Endothelial cell (in vitro differentiated cells): ENCODE measurements around the gene LRIG1. TPM values are rescaled to one million over a fixed set of nuclear protein-coding genes. Genes with fewer than 3 reads are reported as not detected.

ENCODE experiments used
- DNase-seq: peaks from one replicate; pipeline ENCODE4 v3.0.0; 2021; ENCODE audit warnings: low spot score
- H3K27ac Mint-ChIP-seq: one replicate; pipeline ENCODE4 v1.8.0; 2021; ENCODE audit warnings: mixed read lengths, inconsistent platforms; ENCODE audit not compliant: unreplicated experiment
- H3K27me3 Mint-ChIP-seq: one replicate; pipeline ENCODE4 v1.8.0; 2021; ENCODE audit warnings: mild to moderate bottlenecking, moderate library complexity, mixed read lengths, inconsistent platforms; ENCODE audit not compliant: unreplicated experiment
- H3K36me3 Mint-ChIP-seq: one replicate; pipeline ENCODE4 v1.8.0; 2021; ENCODE audit warnings: mild to moderate bottlenecking, low read depth, mixed read lengths, inconsistent platforms; ENCODE audit not compliant: unreplicated experiment
- H3K4me1 Mint-ChIP-seq: one replicate; pipeline ENCODE4 v1.8.0; 2021; ENCODE audit warnings: mild to moderate bottlenecking, mixed read lengths, inconsistent platforms; ENCODE audit not compliant: unreplicated experiment
- H3K4me3 Mint-ChIP-seq: one replicate; pipeline ENCODE4 v1.8.0; 2021; ENCODE audit warnings: mild to moderate bottlenecking, mixed read lengths, inconsistent platforms; ENCODE audit not compliant: unreplicated experiment
- H3K9me3 Mint-ChIP-seq: one replicate; pipeline ENCODE4 v1.8.0; 2021; ENCODE audit warnings: mixed read lengths, inconsistent platforms; ENCODE audit not compliant: unreplicated experiment
- total RNA-seq: library from RNA; stranded (reverse); fragmentation: NEBNext Ultra II Directional; extraction: Animal tissue kit (Norgen Biotek cat#: 25700); gene quantifications from one replicate; pipeline ENCODE4 v1.2.1, GENCODE V29; 2021; ENCODE audit not compliant: unreplicated experiment
- TF ChIP-seq, protein P1 (sequence below): fragments of 200-600 bp; sonication (generic); IDR thresholded peaks from one replicate; pipeline ENCODE4 v1.5.0; 2021; ENCODE audit warnings: antibody characterized with exemption; ENCODE audit not compliant: unreplicated experiment

LRIG1 gene
- total RNA-seq, 1 donor from 2014 or later: 25.1 TPM

DNA sequence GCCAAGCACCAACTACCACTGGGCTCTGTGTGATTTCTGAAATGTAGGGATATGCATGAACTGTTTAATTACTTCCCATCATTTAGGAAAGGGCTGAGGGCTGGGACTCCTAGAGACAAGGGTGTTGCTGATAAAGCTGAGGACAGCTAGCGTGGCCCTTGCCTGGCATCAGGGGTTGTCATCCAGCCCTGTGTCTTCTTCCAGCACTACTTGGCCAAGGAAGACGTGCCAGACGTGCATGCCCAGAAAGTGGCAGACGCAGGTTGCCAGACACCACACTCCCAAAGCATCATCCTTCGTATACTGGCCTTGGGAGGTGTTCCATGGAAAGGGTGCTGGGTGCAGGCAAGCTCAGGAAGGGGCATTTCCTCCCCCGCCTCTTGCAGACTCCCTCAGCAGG, 64.8 kb downstream of the LRIG1 start:
- TF ChIP-seq, protein P1, sequence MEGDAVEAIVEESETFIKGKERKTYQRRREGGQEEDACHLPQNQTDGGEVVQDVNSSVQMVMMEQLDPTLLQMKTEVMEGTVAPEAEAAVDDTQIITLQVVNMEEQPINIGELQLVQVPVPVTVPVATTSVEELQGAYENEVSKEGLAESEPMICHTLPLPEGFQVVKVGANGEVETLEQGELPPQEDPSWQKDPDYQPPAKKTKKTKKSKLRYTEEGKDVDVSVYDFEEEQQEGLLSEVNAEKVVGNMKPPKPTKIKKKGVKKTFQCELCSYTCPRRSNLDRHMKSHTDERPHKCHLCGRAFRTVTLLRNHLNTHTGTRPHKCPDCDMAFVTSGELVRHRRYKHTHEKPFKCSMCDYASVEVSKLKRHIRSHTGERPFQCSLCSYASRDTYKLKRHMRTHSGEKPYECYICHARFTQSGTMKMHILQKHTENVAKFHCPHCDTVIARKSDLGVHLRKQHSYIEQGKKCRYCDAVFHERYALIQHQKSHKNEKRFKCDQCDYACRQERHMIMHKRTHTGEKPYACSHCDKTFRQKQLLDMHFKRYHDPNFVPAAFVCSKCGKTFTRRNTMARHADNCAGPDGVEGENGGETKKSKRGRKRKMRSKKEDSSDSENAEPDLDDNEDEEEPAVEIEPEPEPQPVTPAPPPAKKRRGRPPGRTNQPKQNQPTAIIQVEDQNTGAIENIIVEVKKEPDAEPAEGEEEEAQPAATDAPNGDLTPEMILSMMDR: no peak
- peaks cover 2% of the 10 kb centered on the region for H3K27me3 Mint-ChIP-seq
- H3K9me3 Mint-ChIP-seq: no peaks in the 10 kb centered on the region

DNA sequence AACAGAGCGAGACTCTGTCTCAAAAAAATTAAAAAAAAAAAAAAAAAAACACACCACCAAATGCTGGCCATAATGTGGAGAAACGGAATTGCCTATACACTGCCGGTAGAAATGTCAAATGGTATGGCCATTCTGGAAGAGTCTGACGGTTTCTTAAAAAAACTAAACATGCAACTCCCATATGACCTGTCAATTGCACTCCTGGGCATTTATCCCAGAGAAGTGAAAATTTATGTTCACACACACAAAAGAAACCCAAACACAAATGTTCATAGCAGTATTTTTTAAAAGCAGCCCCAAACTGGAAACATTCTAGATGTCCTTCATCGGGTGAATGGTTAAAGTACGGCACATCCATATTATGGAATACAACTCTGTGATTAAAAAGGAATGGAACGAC, 66.1 kb downstream of the LRIG1 start:
- TF ChIP-seq, protein P1: no peak
- no peaks in the 10 kb centered on the region for H3K9me3 Mint-ChIP-seq
- DNase-seq: no peak
- peaks cover 3% of the 10 kb centered on the region for H3K36me3 Mint-ChIP-seq
- H3K27ac Mint-ChIP-seq: no peak overlapping the region
- peaks cover 3% of the 10 kb centered on the region for H3K27me3 Mint-ChIP-seq
- H3K4me1 Mint-ChIP-seq: peaks cover 24% of the 10 kb centered on the region
- H3K4me3 Mint-ChIP-seq: no peak overlapping the region

More for the DNA sequence above, 64.8 kb downstream of the LRIG1 start:
- Mint-ChIP-seq H3K36me3 (peaks cover 3% of the 10 kb centered on the region), H3K4me1 (peaks cover 36% of the 10 kb centered on the region), H3K4me3 (no peak overlapping the region), H3K27ac (no peak overlapping the region)
- no peak for DNase-seq

DNA sequence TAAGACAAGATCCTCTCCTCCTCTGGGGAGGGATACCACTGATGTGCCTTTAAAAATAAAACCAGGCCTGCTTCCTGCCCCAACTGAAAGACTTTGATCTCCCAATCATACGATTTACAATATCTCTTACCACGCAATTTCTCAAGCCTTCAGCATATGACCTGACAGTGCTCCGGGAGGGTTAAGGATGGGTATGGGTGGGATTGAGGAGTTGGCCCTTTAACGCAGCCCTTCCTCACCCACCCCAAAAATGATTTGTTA, 67.4 kb downstream of the LRIG1 start:
- H3K27me3 Mint-ChIP-seq: peaks cover 3% of the 10 kb centered on the region
- H3K36me3 Mint-ChIP-seq: peaks cover 3% of the 10 kb centered on the region
- no peak overlapping the region for H3K27ac Mint-ChIP-seq
- TF ChIP-seq, protein P1: no peak
- peaks cover 35% of the 10 kb centered on the region for H3K4me1 Mint-ChIP-seq
- no peak for DNase-seq
- H3K9me3 Mint-ChIP-seq: no peaks in the 10 kb centered on the region
- no peak overlapping the region for H3K4me3 Mint-ChIP-seq

DNA sequence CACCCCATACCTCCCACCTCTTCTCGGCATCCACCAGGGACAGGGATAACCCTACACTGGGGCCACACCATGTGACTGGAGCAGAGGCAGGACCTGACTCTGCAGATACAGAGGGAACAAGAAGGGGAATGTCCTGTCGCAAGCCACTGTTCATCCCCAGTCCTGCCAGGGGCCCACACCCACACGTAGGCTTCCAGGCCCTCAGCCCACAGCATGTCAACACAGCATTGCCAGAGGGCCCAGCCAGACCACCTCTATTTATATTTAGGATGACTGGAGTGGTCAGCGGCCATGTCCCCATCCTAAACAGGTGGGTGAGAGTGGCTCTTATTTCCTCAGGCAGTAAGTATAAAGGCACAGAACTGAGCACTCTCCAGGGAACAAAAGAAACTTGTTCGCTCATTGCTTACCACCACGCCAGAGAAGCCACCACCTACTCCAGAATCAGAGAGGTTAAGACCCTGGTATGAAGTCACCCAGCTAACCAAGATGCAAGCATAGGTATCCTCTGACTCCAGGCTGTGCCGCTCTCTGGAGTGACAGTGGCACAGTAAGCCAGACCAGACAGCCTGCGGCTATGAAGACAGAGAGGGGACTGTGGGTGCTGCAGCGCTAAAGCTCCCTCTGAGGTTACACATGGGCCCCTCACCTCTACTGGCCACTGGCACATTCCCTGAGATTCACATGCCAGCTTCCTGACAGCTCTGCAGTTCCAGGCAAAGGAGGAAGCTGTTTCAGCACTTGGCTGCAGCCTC, 67.9 kb downstream of the LRIG1 start:
- H3K4me1 Mint-ChIP-seq: peaks cover 40% of the 10 kb centered on the region

DNA sequence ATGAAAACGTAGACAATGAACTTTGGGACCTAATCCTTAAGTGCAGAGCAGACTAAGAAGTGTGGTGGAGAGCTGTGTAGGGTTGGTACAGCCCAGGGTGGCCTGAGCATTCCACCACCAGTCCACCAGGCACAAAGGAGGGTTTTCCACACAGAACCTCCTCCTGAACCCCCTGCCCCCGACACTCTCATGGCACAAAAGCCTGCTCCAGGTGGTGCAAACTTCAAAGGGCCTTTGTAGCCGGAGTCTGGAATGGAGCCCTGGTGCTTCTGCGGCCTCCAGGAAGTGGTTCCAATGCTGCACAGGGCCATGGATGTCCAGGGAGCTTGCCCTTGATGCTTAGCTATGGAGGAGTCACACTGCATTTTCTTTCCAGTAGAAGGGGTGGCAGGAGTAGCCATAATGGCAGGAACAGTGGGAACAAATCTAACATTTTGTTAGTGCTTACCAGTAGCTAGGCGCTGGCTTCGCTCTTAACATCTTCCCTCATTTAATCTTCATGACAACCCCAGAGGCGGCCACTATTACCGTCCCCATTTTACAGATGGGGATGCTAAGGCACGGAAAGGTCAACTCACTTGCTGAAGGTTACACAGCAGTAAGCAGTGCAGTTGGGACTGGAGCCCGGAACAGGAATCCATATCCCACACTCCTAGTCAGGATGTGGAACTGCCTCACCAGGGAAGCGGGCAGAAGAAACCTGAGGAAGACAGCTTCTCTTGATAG, 68.6 kb downstream of the LRIG1 start:
- Mint-ChIP-seq H3K36me3 (peaks cover 3% of the 10 kb centered on the region), H3K4me3 (no peak overlapping the region), H3K4me1 (peaks cover 38% of the 10 kb centered on the region), H3K27ac (no peak overlapping the region), H3K27me3 (peaks cover 5% of the 10 kb centered on the region), H3K9me3 (no peaks in the 10 kb centered on the region)
- TF ChIP-seq, protein P1: no peak
- no peak for DNase-seq

More for the DNA sequence above, 67.9 kb downstream of the LRIG1 start:
- H3K36me3 Mint-ChIP-seq: peaks cover 3% of the 10 kb centered on the region
- no peak overlapping the region for H3K27ac Mint-ChIP-seq
- no peak overlapping the region for H3K4me3 Mint-ChIP-seq
- H3K27me3 Mint-ChIP-seq: peaks cover 5% of the 10 kb centered on the region
- H3K9me3 Mint-ChIP-seq: no peaks in the 10 kb centered on the region
- TF ChIP-seq, protein P1: no peak
- no peak for DNase-seq
